HL-60 (cell line): Measurements from ENCODE around the gene TBX4.

Experiments
- GABPA ChIP-seq: IDR thresholded peaks from 2 replicates; pipeline ENCODE4 v1.6.1; 2012; ENCODE audit warnings: low read depth
- POLR2AphosphoS5 ChIP-seq: IDR thresholded peaks from 2 replicates; pipeline ENCODE4 v1.6.1; 2012; ENCODE audit warnings: low read depth
- SPI1 ChIP-seq: IDR thresholded peaks from 2 replicates; pipeline ENCODE4 v1.6.1; 2012; ENCODE audit warnings: low read depth, mild to moderate bottlenecking, borderline replicate concordance
- TF ChIP-seq, protein P1 (sequence below): IDR thresholded peaks from one replicate; pipeline ENCODE4 v1.5.1; 2011; ENCODE audit warnings: low read length, control low read depth, inconsistent platforms; ENCODE audit not compliant: insufficient read depth
- TF ChIP-seq, protein P2 (sequence below): IDR thresholded peaks from 2 replicates; pipeline ENCODE4 v1.6.1; 2012; ENCODE audit warnings: low read depth; ENCODE audit not compliant: insufficient replicate concordance

DNA sequence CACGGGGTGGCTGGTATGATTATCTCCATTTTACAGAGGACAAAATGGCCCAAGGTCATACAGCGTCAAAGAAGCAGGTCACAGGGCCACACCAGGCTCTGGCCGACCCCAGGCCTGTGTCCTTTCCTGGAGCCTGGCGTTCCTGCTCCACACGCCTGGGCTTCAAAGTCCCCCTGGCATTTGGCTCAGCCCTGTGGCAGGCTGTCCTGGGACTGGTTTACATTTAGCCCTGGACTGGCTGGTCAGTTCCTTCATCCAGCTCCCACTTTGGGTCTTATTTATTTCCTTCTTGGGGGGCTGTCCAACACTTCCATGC lies 37.3 kb upstream of the TBX4 start:
- TF ChIP-seq, protein P1, sequence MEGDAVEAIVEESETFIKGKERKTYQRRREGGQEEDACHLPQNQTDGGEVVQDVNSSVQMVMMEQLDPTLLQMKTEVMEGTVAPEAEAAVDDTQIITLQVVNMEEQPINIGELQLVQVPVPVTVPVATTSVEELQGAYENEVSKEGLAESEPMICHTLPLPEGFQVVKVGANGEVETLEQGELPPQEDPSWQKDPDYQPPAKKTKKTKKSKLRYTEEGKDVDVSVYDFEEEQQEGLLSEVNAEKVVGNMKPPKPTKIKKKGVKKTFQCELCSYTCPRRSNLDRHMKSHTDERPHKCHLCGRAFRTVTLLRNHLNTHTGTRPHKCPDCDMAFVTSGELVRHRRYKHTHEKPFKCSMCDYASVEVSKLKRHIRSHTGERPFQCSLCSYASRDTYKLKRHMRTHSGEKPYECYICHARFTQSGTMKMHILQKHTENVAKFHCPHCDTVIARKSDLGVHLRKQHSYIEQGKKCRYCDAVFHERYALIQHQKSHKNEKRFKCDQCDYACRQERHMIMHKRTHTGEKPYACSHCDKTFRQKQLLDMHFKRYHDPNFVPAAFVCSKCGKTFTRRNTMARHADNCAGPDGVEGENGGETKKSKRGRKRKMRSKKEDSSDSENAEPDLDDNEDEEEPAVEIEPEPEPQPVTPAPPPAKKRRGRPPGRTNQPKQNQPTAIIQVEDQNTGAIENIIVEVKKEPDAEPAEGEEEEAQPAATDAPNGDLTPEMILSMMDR = no peak
- TF ChIP-seq, protein P2, sequence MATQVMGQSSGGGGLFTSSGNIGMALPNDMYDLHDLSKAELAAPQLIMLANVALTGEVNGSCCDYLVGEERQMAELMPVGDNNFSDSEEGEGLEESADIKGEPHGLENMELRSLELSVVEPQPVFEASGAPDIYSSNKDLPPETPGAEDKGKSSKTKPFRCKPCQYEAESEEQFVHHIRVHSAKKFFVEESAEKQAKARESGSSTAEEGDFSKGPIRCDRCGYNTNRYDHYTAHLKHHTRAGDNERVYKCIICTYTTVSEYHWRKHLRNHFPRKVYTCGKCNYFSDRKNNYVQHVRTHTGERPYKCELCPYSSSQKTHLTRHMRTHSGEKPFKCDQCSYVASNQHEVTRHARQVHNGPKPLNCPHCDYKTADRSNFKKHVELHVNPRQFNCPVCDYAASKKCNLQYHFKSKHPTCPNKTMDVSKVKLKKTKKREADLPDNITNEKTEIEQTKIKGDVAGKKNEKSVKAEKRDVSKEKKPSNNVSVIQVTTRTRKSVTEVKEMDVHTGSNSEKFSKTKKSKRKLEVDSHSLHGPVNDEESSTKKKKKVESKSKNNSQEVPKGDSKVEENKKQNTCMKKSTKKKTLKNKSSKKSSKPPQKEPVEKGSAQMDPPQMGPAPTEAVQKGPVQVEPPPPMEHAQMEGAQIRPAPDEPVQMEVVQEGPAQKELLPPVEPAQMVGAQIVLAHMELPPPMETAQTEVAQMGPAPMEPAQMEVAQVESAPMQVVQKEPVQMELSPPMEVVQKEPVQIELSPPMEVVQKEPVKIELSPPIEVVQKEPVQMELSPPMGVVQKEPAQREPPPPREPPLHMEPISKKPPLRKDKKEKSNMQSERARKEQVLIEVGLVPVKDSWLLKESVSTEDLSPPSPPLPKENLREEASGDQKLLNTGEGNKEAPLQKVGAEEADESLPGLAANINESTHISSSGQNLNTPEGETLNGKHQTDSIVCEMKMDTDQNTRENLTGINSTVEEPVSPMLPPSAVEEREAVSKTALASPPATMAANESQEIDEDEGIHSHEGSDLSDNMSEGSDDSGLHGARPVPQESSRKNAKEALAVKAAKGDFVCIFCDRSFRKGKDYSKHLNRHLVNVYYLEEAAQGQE = no peak
- TF ChIP-seq POLR2AphosphoS5 = no peak
- TF ChIP-seq GABPA = no peak
- no peak for TF ChIP-seq SPI1
